ENCODE data around the gene RAB4A. TPM values are rescaled to one million over a fixed set of nuclear protein-coding genes. Genes with fewer than 3 reads are reported as not detected.

Gene RAB4A
- polyA plus RNA-seq, 3 donors = 22.3 to 34.8 (median 34.5) TPM

GRCh38 chr1:229280037-229280828, 9.3 kb downstream of the RAB4A start:
- Histone ChIP-seq H3K4me2 (replicated peaks; ENCODE audit: extremely low read depth, low read length, poor library complexity, severe bottlenecking) (no peak overlapping the region), H4K20me1 (ENCODE audit: insufficient read depth, low read length) (peaks cover 96% of the 10 kb centered on the region), H3K4me3 (replicated peaks in 1 of 3; ENCODE audit: low read depth in 2 of 3, low read length in 3 of 3) (no peak overlapping the region), H3K9me3 (replicated peaks in 1 of 2; ENCODE audit: control insufficient read depth in 1 of 2, insufficient read depth in 1 of 2, low read length in 2 of 2) (no peaks in the 10 kb centered on the region), H2AFZ (ENCODE audit: insufficient read depth, low read depth, low read length, poor library complexity, severe bottlenecking) (no peak overlapping the region), H3K27me3 (ENCODE audit: control insufficient read depth in 2 of 2, insufficient read depth in 2 of 2, low read length in 2 of 2) (no peaks in the 10 kb centered on the region), H3K79me2 (ENCODE audit: insufficient read depth, low read length) (peaks cover 99% of the 10 kb centered on the region), H3K4me1 (ENCODE audit: control insufficient read depth in 1 of 2, insufficient read depth in 2 of 2, low read length in 2 of 2) (peaks cover 0 to 15% of the 10 kb centered on the region in 2 donors), H3K9ac (ENCODE audit: insufficient read depth, low read length, poor library complexity, severe bottlenecking) (no peak overlapping the region), H3K27ac (ENCODE audit: low read depth in 1 of 2, low read length in 2 of 2) (no peak overlapping the region), H3K36me3 (replicated peaks in 1 of 2; ENCODE audit: control insufficient read depth in 1 of 2, insufficient read depth in 2 of 2, low read length in 2 of 2) (peaks cover 0 to 13% of the 10 kb centered on the region in 2 donors)
- H3K27ac Mint-ChIP-seq = no peak overlapping the region
- WGBS (ENCODE audit: insufficient coverage) = 25% methylated on average over 2 of the region's 6 CpGs
- H3K4me1 Mint-ChIP-seq = peaks cover 21% of the 10 kb centered on the region
- H3K36me3 Mint-ChIP-seq = peaks cover 10 to 20% of the 10 kb centered on the region in 2 donors
- TF ChIP-seq, protein P1, sequence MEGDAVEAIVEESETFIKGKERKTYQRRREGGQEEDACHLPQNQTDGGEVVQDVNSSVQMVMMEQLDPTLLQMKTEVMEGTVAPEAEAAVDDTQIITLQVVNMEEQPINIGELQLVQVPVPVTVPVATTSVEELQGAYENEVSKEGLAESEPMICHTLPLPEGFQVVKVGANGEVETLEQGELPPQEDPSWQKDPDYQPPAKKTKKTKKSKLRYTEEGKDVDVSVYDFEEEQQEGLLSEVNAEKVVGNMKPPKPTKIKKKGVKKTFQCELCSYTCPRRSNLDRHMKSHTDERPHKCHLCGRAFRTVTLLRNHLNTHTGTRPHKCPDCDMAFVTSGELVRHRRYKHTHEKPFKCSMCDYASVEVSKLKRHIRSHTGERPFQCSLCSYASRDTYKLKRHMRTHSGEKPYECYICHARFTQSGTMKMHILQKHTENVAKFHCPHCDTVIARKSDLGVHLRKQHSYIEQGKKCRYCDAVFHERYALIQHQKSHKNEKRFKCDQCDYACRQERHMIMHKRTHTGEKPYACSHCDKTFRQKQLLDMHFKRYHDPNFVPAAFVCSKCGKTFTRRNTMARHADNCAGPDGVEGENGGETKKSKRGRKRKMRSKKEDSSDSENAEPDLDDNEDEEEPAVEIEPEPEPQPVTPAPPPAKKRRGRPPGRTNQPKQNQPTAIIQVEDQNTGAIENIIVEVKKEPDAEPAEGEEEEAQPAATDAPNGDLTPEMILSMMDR (IDR thresholded peaks at IDR 0.05) = no peak
- H3K27me3 Mint-ChIP-seq (ENCODE audit: low read depth in 3 of 3) = no peaks in the 10 kb centered on the region
- H3K4me3 Mint-ChIP-seq = no peak overlapping the region
- no peaks in the 10 kb centered on the region for H3K9me3 Mint-ChIP-seq
- no peak for DNase-seq
- intact Hi-C loops (cut with micrococcal nuclease) = no loop called here

DNA sequence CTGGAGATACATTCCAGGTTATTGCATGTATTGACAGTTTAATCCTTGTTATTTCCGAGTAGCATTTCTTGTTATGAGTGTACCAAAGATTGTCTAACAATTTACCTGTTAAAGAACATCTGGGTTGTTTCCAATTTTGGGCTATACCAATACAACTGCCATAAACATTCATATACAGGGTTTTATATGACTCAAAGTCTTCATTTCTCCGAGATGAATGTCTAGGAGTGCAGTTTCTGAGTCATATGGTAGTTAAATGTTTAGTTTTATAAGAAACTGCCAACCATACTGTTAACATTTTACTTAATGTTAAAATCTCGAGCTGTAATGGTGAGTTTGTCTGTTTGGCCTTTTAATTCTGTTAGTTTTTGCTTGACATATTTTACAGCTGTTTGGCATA, 10.0 kb downstream of the RAB4A start:
- peaks cover 12 to 22% of the 10 kb centered on the region in 2 donors for H3K36me3 Mint-ChIP-seq
- Histone ChIP-seq H3K4me3 (replicated peaks in 1 of 3; ENCODE audit: low read depth in 2 of 3, low read length in 3 of 3) (no peak overlapping the region), H4K20me1 (ENCODE audit: insufficient read depth, low read length) (peaks cover 93% of the 10 kb centered on the region), H3K27ac (ENCODE audit: low read depth in 1 of 2, low read length in 2 of 2) (no peak overlapping the region), H3K9ac (ENCODE audit: insufficient read depth, low read length, poor library complexity, severe bottlenecking) (no peak overlapping the region), H3K36me3 (replicated peaks in 1 of 2; ENCODE audit: control insufficient read depth in 1 of 2, insufficient read depth in 2 of 2, low read length in 2 of 2) (peaks cover 0 to 13% of the 10 kb centered on the region in 2 donors), H2AFZ (ENCODE audit: insufficient read depth, low read depth, low read length, poor library complexity, severe bottlenecking) (no peak overlapping the region), H3K4me2 (replicated peaks; ENCODE audit: extremely low read depth, low read length, poor library complexity, severe bottlenecking) (no peak overlapping the region), H3K27me3 (ENCODE audit: control insufficient read depth in 2 of 2, insufficient read depth in 2 of 2, low read length in 2 of 2) (no peaks in the 10 kb centered on the region), H3K9me3 (replicated peaks in 1 of 2; ENCODE audit: control insufficient read depth in 1 of 2, insufficient read depth in 1 of 2, low read length in 2 of 2) (no peaks in the 10 kb centered on the region), H3K4me1 (ENCODE audit: control insufficient read depth in 1 of 2, insufficient read depth in 2 of 2, low read length in 2 of 2) (peaks cover 0 to 15% of the 10 kb centered on the region in 2 donors), H3K79me2 (ENCODE audit: insufficient read depth, low read length) (peaks cover 98% of the 10 kb centered on the region)
- intact Hi-C loops (cut with micrococcal nuclease) = no loop called here
- no CpG with 5 or more reads among the region's 3 CpGs for WGBS (ENCODE audit: insufficient coverage)
- DNase-seq = no peak
- no peaks in the 10 kb centered on the region for H3K27me3 Mint-ChIP-seq (ENCODE audit: low read depth in 3 of 3)
- H3K27ac Mint-ChIP-seq = no peak overlapping the region
- H3K4me1 Mint-ChIP-seq = peaks cover 22% of the 10 kb centered on the region
- H3K9me3 Mint-ChIP-seq = no peaks in the 10 kb centered on the region
- no peak overlapping the region for H3K4me3 Mint-ChIP-seq
- TF ChIP-seq, protein P1 (IDR thresholded peaks at IDR 0.05) = no peak

All from CD14-positive monocyte (primary cell).